ENCODE results near the gene MRPL38.

The MRPL38 gene

DNA sequence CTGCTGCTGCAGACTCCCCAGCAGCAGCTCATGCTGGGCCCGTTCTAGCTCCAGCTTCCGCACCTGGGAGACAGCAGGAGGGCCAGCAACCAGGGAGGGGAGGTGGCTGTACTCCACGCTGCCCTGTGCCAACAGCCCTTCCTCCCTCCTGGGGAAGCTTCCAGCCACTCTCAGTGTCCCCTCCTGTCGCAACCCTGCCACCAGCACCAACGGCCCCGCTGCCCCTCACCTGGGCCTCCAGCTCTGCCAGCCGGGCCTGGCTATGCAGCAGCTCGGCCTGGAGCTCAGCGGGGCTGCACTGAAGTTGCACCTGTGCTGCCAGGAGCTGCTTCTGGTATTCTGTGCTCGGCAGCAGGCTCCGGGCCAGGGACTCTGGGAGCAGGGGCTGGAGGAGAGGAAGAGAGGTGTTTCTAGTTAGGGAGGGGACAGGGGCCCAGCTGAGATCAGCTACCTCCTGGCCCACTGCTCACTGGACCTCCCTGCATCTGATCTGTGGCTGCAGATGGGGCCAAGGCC lies 15.4 kb upstream of the MRPL38 start:
- no peak for DNase-seq (ENCODE audit: extremely low read depth in 1 of 2, low read depth in 1 of 2)

DNA sequence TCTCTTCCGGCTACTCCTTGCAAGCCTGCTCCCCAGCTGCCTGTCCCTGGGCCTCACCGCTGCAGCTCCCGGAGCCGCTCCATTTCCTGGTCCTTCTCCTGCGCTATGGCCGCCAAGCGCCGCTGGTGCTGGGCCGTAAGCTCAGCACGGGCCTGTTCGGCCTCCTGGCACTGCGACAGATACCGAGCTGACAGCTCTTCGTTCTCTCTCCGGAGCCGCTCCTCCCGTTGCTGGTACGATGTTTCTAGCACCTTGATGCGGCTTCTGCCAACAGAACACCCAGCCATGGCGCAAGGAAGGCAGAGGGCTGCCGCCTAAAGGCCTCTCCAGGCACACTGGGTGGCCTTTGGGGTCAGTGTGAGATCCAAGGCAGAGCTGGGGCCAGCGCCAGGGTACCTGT lies 14.9 kb upstream of the MRPL38 start:
- no peak for DNase-seq (ENCODE audit: extremely low read depth in 1 of 2, low read depth in 1 of 2)

DNA sequence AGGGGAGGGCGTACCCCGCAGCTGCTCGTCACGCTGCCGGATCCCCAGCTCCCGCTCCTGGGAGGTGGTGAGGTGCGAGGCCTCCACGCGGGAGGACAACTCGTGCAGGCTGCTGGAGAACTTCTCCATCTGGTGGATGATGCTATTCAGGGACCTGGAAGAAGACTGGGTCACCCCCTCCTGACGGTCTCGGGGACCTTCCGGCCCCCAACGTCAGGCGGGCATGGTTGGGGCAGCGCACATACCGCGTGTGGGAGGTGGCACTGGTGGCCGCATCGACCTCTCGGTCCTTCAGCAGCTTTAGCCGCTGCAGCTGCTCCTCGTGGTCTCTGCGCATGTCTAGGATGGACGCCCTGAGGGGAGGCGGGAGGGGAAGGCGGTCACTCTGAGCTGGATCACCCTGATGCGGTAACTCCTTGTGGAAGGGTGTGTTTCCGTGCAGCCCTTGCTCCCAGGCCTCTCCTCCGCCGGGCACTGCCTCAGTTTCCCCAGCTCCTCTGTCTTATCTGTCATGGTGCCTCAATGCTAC lies 13.3 kb upstream of the MRPL38 start:
- no peak for DNase-seq (ENCODE audit: extremely low read depth in 1 of 2, low read depth in 1 of 2)

DNA sequence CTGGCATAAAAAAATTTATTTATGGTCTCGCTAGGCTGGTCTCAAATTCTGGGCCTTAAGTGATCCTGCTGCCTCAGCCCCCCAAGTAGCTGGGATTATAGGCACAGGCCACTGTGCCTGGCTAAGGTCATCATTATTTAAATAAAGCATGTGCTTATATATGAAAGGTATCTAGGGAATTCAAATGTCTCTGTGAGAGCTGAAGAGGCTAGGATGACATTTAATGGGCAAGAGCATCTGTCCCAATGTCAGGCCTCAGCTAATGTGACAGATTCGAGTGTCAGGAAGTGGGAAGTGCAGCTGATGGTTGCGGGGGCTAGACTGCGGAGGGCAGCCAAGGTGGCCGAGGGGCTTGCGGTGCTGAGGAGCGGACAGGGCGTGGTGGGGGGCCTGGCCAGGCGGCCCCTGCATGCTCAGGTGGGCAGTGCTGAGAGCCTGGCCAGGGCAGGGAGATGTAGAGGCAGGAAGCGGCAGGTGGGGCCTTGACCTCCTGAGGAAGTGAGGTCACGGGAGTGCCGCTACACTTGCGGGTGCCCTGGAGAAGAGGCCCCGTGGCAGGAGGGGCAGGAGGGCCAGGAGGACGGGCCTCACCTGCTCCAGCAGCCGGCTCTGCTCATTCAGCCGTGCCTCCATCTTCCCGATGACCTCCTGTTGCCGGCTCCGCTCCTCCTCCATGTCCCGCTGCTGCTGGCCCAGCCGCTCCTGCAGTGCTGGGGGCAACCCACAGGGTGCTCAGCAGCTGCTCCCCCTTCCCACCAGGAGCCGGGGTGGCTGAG lies 12.6 kb upstream of the MRPL38 start:
- no peak for DNase-seq (ENCODE audit: extremely low read depth in 1 of 2, low read depth in 1 of 2)

DNA sequence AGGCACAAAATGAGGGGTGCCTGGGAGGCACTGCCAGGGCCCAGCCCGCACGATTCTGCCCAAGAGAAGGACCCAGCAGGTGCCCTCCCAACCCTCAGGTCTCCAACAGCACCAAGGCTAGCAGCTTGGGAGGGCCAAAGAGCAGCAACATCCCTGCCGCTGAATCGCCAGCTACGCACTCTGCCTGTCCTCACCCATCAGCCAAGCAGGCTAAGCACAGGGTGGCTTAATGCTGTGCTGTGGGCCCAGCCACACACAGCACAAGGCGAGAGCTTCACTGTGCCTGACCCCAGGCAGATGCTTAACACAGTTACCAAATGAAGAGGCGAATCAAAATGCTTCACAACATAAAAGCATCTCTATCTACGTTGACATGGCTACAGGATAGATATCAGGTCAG lies 10.6 kb upstream of the MRPL38 start:
- DNase-seq (ENCODE audit: extremely low read depth in 1 of 2, low read depth in 1 of 2): no peak

DNA sequence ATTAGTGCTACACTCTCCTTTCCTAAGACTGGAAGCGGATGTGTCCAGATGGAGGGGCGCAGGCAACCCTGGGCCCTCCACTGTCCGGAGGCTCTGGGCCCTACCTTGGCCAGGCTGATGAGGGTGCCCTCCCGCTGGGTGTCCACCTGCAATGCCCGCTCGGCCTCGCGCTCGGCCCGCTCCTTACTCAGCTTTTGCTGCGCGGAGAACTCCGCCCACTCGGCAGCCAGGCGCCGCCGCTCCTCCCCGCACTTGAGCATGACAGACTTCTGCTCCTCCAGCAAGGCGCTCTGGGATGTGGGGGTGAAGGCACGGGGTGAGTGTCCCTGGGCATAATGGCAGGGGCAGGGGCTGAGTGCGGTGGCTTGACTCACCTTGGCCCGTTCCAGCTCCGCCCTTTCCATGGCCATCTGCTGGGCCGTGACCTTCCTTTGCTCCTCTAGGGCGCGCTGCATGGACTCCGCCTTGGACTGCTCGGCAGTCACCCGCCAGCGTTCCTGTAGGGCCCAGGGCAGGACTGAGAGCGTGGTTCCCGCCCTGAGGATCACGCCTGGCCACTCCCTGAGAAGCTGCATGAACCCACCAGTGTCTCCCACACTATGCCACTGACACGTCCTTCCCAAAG lies 10.1 kb upstream of the MRPL38 start:
- DNase-seq (ENCODE audit: extremely low read depth in 1 of 2, low read depth in 1 of 2): no peak

DNA sequence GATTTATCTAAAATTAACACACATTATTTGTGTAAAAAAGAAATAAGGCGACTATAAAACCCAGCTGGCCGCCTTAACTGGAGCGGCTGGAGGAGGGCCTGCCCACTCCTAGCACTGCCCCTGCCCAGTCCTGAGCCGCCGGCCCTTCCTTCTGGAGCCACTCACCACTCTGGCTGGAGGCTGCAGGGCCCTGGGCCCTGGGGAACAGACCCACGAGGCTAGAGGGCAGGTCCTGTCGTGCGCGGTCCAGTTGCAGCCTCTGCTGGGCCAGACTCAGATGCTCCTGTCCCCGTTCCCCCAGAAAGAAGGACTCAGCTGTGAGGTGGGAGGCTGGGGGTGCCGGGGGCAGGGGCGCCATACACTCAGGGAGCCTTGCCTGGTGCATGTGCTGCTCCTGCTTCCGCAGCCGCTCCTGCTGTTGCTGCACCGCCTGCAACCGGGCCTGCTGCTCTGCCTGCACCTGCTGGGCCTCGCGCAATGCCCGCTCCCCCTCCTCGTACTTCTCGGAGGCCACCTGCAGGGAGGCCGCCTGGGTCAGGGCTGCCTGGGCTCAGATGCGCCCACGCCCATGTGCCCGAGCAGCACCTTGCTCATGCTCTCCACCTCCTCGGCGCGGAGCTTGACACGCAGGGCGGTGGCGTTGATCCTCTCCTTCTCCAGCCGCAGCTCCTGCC lies 9.0 kb upstream of the MRPL38 start:
- no peak for DNase-seq (ENCODE audit: extremely low read depth in 1 of 2, low read depth in 1 of 2)

DNA sequence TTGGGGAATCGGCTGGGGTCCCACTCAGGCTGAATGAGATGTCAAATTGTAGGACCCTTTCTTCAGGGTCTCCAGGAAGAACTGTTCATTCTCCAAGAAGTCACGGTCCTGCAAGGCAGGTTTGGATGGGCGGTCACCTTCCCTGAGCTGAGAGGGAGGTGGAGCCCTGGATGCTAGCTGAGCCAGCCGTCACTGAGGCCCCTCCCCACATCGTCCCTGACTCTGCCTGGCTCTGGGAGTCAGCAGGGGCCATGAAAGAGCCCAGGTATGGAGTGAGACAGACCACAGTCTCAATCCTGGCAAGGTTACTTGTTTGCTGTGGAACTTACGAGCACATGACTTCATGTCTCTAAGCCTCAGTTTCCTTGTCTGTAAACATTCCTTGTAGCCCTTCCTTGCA lies 6.0 kb upstream of the MRPL38 start:
- no peak for DNase-seq (ENCODE audit: extremely low read depth in 1 of 2, low read depth in 1 of 2)

DNA sequence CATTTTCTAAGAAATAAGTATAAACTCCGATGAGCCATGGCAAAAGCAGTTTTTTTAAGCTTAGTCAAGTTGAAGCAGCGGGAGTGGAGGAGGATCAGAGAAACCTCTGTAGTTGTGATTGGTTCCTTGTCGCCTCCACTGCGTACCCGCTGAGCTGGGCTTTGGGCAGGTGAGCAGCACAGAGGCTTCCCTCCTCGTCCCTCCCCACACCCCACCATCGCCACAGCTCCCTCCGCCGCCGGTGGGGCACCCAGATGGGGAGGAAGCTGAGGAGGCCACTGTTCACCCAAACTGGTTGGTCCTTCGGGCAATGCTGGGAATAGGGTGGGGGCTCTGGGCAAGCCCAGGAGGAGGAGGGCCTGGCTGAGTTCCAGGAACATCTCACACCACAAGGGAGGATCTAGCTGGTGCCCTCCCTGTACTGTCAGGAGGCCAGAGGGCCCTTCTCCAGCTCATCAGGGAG lies 5.2 kb upstream of the MRPL38 start:
- DNase-seq (ENCODE audit: extremely low read depth in 1 of 2, low read depth in 1 of 2): no peak

DNA sequence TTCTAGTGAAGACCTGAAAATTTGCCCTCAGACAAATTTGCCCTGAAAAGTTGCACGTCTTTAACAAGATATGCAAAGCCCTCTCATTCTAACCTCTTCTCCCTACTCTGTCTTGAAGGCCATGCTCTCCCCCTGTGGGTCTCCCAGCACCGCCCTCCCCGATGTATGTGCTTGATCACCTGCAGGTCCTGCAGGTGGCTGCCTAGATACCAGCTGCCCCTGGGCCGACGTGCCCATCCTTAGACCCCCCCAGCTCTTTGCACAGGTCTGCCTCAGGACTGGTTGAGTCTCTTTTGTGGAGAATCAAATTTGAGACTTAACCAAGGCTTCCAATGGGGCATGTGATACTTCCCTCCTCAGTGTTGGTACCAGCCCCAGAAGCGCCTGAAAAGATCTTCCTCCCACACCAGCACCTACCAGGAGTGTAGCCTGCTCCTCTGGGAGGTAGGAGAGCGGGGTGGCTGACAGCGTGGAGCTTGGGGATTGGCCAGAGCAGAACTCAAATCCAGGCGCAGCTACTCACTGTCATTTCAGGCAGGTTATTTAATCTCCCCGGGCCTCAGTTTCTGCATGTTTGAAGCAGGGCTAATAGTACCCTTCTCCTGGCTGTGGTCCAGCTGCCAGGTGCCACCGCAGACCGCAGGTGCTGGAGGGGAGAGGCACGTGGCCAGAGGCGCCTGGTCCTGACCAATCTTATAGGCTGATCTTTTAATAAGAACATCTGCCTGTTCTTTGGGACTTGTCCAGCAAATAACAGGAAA lies 4.5 kb upstream of the MRPL38 start:
- DNase-seq (ENCODE audit: extremely low read depth in 1 of 2, low read depth in 1 of 2): no peak

DNA sequence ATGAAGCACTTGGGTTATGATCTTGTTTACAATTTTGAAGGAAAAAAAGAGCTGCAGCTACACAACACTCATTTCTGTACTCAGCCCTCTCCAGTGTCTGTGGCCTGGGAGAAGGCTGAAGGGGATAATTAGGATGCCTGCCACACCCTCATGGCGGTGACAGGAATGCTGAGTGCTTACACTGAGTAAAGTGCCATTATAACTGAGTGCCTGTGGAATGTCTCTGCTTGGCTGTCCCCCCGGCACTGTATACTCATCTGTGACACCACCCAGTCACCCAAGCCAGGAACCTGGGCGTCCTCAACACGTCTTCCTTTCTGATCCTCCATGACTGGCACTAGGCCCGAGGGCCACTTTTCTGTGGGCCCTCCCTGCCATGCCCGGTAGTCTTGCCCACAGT lies 3.5 kb upstream of the MRPL38 start:
- no peak for DNase-seq (ENCODE audit: extremely low read depth in 1 of 2, low read depth in 1 of 2)

DNA sequence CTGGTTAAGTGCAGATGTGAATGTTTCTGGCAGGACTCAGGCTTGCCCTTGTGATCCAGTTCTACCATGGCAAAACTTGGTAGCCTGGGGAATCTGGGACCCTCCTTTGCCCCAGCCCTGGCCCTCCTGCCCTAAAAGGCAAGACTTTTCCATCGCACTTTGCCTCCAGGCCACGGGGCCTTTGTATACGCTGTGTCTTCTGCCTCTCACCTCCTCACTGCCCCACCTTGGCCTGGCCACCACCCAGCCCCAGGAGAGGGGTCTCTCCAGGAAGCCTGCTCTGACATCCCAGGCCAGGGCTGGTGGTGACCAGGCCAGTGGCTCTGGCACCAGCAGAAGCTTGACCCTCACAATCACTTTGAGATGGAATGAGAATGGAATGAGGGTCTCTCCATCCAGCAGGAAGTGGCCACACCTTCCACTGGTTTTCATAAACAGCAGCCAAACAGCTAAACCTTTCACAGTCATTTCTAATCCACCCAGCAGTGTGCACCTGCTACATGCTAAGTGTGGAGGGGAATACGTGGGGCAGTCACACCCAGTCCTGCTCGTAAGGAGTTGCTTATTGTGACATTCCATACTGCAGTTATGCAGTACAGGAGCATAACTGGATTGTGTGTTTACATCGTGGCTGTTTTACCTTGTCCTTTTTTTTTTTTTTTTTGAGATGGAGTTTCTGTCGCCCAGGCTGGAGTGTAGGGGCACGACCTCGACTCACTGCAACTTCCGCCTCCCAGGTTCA lies 1.6 kb upstream of the MRPL38 start:
- no peak for DNase-seq (ENCODE audit: extremely low read depth in 1 of 2, low read depth in 1 of 2)

DNA sequence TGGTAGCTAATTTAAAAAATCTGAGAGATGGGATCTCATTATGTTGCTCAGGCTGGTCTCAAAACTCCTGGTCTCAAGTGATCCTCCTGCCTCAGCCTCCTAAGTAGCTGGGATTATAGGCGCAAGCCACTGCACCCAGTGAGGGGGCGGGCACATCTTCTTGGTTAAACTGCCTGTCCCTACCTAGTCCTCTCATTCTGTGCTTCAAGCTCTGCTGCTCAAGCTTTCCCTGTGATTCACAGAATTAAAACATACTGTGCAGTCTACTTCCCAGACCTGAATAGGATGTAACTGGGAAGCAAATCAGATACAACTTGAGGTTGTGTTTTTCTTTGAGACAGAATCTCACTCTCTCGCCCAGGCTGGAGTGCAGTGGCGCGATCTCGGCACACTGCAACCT lies 2.3 kb downstream of the MRPL38 start:
- DNase-seq (ENCODE audit: extremely low read depth in 1 of 2, low read depth in 1 of 2): no peak

DNA sequence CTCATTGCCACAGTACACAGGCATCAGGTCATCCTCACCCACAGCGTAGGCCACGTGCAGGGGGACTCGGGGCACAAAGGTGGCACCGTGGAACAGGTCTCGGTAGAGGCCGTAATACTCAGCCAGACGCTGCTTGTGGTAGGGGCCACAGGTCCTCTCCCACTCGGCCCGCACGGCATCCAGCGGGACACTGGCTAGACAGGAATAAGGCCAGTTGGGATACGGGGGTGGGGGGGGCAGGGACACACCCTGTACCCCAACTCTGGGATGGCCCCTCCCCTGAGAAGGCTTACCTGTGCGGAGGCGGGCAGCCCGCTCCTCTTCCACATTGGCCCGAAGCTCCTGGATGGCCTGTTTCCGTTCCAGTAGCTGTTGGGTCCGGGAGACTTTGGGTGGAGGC lies 3.0 kb downstream of the MRPL38 start:
- DNase-seq (ENCODE audit: extremely low read depth in 1 of 2, low read depth in 1 of 2): no peak

DNA sequence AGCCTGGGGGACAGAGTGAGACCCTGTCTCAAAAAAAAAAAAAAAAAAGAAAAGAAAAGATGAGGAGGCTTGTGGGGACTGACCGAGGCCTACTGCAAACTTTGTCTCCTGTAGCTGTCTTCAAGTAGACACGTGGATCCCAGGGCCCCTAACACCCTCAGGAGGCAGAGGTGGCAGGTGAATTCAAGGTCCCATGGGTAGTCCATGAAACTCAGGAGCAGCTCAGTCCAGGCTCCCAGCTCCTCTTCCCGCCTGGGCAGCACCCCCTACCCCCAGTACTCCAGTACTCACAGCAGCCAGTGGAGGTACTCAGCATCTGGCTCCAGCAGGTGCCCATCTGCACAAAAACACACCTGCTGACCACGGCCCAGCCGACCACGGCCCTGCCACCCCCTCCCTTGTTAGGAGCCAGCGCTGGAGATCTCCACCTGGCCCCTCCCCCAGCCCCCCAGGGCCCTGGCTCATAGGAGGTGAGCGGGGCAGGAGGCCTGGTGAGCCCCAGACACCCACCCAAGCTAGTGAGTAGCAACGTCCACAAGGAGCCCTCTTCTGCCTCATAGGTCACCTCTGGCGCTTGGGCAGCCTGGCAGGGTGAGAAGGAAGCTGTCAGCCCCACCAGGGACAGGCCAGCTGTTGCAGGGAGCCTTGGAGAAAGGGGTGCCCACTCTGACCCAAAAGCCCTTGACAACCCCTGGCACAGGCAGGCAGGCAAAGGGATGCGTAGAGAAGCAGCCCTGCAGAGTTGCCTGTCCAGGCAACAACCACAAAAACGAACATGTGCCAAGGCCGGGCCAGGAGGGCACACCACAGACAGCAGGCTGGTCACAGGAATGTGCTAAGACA lies 3.8 kb downstream of the MRPL38 start:
- no peak for DNase-seq (ENCODE audit: extremely low read depth in 1 of 2, low read depth in 1 of 2)

DNA sequence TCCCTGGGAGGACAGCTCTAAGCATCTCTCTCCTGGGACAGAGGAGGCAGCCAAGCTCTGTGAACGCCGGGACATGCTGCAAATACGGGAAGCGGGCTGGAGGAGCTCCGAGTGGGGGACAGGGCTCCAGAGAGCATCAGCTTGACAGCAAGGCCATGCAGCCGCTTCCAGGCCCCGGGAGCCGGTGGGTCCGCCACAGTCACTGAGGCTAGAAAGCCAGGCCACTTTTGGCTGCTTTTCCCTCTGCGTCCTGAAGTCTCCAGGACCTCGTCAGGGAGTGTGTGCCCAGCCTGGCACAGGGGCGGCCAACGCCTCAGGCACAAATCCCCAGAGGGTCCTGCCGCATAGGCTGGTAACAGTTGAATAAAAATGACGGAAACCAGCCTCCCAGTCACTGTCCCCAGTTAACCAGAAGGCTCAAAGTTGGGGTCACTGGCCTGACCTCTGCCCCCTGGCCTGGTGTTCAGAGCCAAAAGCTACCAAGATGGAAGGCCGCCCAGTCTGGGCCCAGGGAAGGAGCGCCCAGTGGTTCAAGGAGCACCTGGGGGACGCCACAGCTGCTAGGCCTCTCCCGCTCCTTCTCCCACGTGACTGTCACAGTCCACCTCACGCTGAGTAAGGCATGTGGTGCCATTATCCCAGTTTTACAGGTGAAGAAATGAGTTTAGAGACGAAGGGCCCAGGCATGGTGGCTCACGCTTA lies 4.8 kb downstream of the MRPL38 start:
- DNase-seq (ENCODE audit: extremely low read depth in 1 of 2, low read depth in 1 of 2): no peak

DNA sequence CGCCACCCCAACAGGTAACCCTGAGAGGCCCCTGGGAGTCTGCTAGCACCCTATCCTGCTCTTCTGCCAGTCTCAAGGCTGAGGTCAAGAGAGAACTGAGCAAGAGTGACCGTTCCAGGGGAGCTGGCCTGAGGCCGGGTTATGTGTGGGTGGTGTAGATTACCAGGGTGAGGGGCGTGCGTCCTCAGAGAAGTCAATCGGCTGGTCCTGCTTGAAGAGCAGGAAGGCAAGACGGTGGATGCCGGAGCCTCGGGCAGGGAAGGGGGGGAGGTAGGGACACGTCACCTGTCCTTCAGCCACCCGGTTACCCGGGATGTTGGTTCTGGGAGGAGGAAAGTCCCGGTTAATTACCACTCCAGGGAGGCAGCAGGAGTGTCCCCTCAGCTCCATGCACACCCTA lies 5.3 kb downstream of the MRPL38 start:
- no peak for DNase-seq (ENCODE audit: extremely low read depth in 1 of 2, low read depth in 1 of 2)

DNA sequence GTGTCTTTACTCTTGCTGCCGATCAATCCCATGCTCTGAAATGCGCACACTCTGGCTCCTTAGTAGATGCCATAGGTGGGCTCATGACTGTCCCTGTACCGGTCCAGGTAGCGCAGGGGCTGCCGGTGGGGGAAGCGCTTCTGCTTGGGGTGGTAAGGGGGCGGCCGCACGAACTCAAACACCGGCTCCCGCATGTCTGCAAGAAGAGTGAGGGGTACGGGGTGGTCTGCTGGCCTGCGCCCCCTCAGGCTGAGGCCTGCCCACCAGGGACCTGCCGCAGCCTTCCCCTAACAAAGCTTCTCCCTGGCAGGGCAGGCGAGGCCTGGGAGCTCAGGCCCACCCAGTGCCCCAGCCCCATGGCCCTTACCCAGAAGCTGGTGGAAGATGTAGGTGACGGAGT lies 5.9 kb downstream of the MRPL38 start:
- DNase-seq (ENCODE audit: extremely low read depth in 1 of 2, low read depth in 1 of 2): no peak

DNA sequence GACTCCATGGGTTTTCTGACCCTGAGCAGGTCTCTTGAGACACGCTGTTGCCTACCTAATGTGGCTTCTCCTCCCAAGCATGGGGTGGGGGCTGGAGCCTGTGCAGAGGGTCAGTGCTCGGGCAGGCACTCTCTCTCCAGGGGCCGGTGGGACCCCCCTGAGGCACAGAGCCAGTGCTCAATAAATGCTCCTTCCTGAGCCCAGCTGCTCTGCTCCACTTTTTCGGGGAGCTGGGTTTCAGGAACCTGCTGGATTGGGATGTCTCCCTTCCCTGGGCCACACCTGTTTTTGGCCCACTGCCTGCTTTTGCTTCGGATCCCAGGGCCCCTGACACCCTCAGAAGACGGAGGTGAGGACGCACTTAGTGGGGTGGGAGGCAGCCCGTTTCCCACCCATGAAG lies 6.6 kb downstream of the MRPL38 start:
- DNase-seq (ENCODE audit: extremely low read depth in 1 of 2, low read depth in 1 of 2): no peak
